Measurements from ENCODE around the gene GCHFR.

The GCHFR gene

GRCh38 chr15:40769274-40770146 is 5.6 kb downstream of the GCHFR start, which contains the start of gene C15orf62:
Gene C15orf62 (plus strand): TSS chr15:40769980. CDS start chr15:40770496, 516 bp downstream.
- TF ChIP-seq, protein P1, sequence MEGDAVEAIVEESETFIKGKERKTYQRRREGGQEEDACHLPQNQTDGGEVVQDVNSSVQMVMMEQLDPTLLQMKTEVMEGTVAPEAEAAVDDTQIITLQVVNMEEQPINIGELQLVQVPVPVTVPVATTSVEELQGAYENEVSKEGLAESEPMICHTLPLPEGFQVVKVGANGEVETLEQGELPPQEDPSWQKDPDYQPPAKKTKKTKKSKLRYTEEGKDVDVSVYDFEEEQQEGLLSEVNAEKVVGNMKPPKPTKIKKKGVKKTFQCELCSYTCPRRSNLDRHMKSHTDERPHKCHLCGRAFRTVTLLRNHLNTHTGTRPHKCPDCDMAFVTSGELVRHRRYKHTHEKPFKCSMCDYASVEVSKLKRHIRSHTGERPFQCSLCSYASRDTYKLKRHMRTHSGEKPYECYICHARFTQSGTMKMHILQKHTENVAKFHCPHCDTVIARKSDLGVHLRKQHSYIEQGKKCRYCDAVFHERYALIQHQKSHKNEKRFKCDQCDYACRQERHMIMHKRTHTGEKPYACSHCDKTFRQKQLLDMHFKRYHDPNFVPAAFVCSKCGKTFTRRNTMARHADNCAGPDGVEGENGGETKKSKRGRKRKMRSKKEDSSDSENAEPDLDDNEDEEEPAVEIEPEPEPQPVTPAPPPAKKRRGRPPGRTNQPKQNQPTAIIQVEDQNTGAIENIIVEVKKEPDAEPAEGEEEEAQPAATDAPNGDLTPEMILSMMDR (IDR thresholded peaks at IDR 0.05; ENCODE audit: insufficient read depth, low read length, poor library complexity, severe bottlenecking) = no peak
- Histone ChIP-seq H3K4me3 (replicated peaks; ENCODE audit: low read depth, low read length) (no peak within 1 kb of the TSS), H3K36me3 (ENCODE audit: control insufficient read depth, insufficient read depth, low read length) (peaks cover 12% of the 10 kb centered on the region), H3K27me3 (replicated peaks; ENCODE audit: control insufficient read depth, insufficient read depth, low read length) (no peaks in the 10 kb centered on the region)
- DNase-seq (ENCODE audit: extremely low read depth, insufficient read length) = peak; percentile 85

DNA sequence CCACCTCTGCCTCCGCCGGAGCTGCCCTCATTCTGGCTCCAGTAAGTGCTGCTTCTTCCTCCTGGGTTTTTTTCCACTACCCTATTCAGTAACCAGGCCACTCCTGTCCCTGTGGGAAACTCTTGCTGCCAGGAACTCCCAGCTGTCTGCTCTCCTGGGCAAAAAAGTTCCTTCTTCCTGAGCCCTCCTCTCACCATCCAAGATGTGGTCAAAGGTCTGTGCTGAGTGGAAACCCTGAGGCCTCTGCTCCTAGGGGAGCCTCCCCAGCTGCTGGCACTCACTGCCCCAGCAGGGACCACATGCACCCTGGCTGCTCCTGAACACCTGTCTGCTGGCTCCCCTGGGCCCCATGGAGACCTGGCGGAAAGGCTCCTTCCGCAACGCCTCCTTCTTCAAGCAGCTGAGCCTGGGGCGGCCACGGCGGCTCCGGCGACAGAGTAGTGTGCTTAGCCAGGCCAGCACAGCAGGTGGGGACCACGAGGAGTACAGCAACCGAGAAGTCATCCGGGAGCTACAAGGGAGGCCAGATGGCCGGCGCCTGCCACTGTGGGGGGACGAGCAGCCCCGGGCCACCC is 6.4 kb downstream of the GCHFR start:
- no peak for DNase-seq (ENCODE audit: extremely low read depth, insufficient read length)
- no peak overlapping the region for H3K4me3 ChIP-seq (replicated peaks; ENCODE audit: low read depth, low read length)

DNA sequence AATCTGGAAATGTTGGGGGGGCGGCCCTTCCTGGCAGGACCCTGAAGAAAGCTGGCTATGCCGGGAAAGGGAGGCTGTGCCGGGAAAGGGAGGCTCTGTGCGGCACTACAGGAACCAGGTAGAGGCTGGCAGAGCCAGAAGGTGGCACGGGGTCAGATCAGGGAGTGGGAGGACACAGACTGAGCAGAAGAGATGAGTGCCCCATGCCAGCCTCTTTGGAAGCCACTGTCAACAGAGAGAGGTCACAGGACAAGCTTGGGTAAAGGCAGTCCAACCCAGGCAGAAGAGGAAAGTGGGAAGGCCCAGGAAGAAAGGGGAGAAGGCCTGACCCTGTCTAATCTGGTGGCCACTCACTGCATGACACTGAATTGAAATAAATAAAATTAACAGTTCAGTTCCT is 7.4 kb downstream of the GCHFR start:
- TF ChIP-seq, protein P1 (IDR thresholded peaks at IDR 0.05; ENCODE audit: insufficient read depth, low read length, poor library complexity, severe bottlenecking) = no peak
- H3K36me3 ChIP-seq (ENCODE audit: control insufficient read depth, insufficient read depth, low read length) = peaks cover 26% of the 10 kb centered on the region
- DNase-seq (ENCODE audit: extremely low read depth, insufficient read length) = no peak
- no peaks in the 10 kb centered on the region for H3K27me3 ChIP-seq (replicated peaks; ENCODE audit: control insufficient read depth, insufficient read depth, low read length)
- H3K4me3 ChIP-seq (replicated peaks; ENCODE audit: low read depth, low read length) = no peak overlapping the region

More for the DNA sequence above, 6.4 kb downstream of the GCHFR start:
- peaks cover 16% of the 10 kb centered on the region for H3K36me3 ChIP-seq (ENCODE audit: control insufficient read depth, insufficient read depth, low read length)
- TF ChIP-seq, protein P1 (IDR thresholded peaks at IDR 0.05; ENCODE audit: insufficient read depth, low read length, poor library complexity, severe bottlenecking) = no peak
- no peaks in the 10 kb centered on the region for H3K27me3 ChIP-seq (replicated peaks; ENCODE audit: control insufficient read depth, insufficient read depth, low read length)

DNA sequence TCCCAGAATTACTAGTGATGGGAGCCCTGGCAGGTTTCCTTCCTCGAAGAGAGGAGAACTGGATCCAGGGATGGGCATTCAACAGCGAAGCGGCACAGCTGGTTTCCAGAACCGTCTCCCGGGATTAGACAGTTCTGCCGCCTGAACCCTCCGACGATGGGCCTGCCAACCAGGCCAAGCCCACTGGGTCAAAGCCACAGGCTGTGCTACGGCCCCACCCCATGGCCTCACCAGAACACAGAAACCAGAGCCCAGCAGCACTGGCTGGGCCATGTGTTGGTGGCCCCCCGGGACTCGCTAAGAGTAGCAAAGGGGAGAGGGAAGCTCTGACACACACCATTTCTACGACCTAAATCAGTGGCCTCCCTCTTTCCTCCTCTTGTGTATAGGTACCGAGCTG is 8.1 kb downstream of the GCHFR start:
- peaks cover 29% of the 10 kb centered on the region for H3K36me3 ChIP-seq (ENCODE audit: control insufficient read depth, insufficient read depth, low read length)
- H3K4me3 ChIP-seq (replicated peaks; ENCODE audit: low read depth, low read length) = no peak overlapping the region
- DNase-seq (ENCODE audit: extremely low read depth, insufficient read length) = no peak
- TF ChIP-seq, protein P1 (IDR thresholded peaks at IDR 0.05; ENCODE audit: insufficient read depth, low read length, poor library complexity, severe bottlenecking) = no peak
- H3K27me3 ChIP-seq (replicated peaks; ENCODE audit: control insufficient read depth, insufficient read depth, low read length) = no peaks in the 10 kb centered on the region

DNA sequence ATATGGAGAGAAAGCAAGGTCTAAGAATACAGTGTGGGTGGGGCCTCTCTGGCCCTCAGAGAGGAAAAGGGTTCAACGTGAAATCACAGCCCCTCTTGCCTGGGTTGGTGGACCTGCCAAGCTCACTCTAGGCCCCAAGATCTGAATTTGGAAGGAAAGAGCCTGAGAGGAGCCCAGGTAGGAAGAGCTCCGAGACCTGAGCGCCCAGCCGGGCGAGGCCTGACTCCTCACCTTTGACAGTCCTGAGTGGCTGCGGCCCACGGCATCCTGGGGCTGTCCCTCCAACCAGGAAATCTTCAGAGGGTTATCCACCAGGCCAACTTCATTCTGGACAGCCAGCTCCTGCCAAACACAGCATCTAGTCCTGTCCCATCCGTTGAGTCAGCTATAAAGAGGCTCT is 9.6 kb downstream of the GCHFR start:
- TF ChIP-seq, protein P1 (IDR thresholded peaks at IDR 0.05; ENCODE audit: insufficient read depth, low read length, poor library complexity, severe bottlenecking) = no peak
- Histone ChIP-seq H3K4me3 (replicated peaks; ENCODE audit: low read depth, low read length) (no peak overlapping the region), H3K36me3 (ENCODE audit: control insufficient read depth, insufficient read depth, low read length) (peaks cover 24% of the 10 kb centered on the region), H3K27me3 (replicated peaks; ENCODE audit: control insufficient read depth, insufficient read depth, low read length) (no peaks in the 10 kb centered on the region)
- DNase-seq (ENCODE audit: extremely low read depth, insufficient read length) = no peak
